Bronchial epithelial cell (primary cell): ENCODE results near the gene ZNF831. TPM values are rescaled to one million over a fixed set of nuclear protein-coding genes. Genes with fewer than 3 reads are reported as not detected.
A peak's percentile ranks its signal among the peaks of the same experiment; 100 is the strongest.

Experiments used
- DNase-seq: peaks from one replicate; pipeline ENCODE4 v3.0.0-alpha.2; 2010; ENCODE audit warnings: low read depth
- FAIRE-seq: peaks from 2 replicates; lab custom pipeline; 2011; peaks lifted over from hg19 to GRCh38; lab: Jason Lieb, UNC
- H3K27me3 ChIP-seq: 2 replicates; pipeline ENCODE4 v1.5.1; 2011; ENCODE audit warnings: low read length; ENCODE audit not compliant: control insufficient read depth, insufficient read depth
- H3K36me3 ChIP-seq: 2 replicates; pipeline ENCODE4 v1.5.1; 2011; ENCODE audit warnings: low read length; ENCODE audit not compliant: control insufficient read depth, insufficient read depth
- H3K4me3 ChIP-seq: 2 replicates; pipeline ENCODE4 v1.5.1; 2011; ENCODE audit warnings: mild to moderate bottlenecking, low read depth, low read length, control low read depth
- total RNA-seq: library from RNA; depleted of rRNA; stranded (reverse); fragments of >200 nt; gene quantifications from 2 replicates; pipeline ENCODE4 v1.2.1, GENCODE V29; 2014
- TF ChIP-seq, protein P1 (sequence below): IDR thresholded peaks from 2 replicates; pipeline ENCODE4 v1.5.1; 2011; ENCODE audit warnings: mild to moderate bottlenecking, moderate library complexity, low read length, control low read depth, inconsistent platforms; ENCODE audit not compliant: insufficient read depth, severe bottlenecking

ZNF831 gene
- total RNA-seq, 1 donor from 2014 or later, result not detected

DNA sequence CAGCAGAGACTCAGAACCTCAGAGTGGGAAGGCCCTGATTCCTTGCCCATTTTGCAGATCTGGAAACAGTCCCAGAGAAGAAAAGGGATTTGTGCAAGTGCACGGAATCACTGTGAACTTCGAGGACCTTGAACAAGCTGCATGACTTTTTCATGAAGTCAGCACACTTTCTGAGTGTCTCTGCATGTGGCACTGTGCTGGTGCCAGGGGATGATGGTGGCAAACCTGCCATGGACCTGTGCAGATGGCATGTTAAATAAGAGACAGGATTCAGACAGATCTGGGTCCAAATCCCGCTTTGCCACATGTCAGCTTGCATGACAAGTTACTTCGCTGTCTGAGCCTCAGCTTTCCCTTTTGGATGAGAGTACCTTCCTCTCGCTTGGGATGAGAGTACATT lies 26.8 kb downstream of the ZNF831 start:
- DNase-seq (no peak), FAIRE-seq (peak; percentile 18)
- Histone ChIP-seq H3K4me3 (no peak overlapping the region), H3K36me3 (no peaks in the 10 kb centered on the region), H3K27me3 (no peaks in the 10 kb centered on the region)
- TF ChIP-seq, protein P1, sequence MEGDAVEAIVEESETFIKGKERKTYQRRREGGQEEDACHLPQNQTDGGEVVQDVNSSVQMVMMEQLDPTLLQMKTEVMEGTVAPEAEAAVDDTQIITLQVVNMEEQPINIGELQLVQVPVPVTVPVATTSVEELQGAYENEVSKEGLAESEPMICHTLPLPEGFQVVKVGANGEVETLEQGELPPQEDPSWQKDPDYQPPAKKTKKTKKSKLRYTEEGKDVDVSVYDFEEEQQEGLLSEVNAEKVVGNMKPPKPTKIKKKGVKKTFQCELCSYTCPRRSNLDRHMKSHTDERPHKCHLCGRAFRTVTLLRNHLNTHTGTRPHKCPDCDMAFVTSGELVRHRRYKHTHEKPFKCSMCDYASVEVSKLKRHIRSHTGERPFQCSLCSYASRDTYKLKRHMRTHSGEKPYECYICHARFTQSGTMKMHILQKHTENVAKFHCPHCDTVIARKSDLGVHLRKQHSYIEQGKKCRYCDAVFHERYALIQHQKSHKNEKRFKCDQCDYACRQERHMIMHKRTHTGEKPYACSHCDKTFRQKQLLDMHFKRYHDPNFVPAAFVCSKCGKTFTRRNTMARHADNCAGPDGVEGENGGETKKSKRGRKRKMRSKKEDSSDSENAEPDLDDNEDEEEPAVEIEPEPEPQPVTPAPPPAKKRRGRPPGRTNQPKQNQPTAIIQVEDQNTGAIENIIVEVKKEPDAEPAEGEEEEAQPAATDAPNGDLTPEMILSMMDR, result no peak

DNA sequence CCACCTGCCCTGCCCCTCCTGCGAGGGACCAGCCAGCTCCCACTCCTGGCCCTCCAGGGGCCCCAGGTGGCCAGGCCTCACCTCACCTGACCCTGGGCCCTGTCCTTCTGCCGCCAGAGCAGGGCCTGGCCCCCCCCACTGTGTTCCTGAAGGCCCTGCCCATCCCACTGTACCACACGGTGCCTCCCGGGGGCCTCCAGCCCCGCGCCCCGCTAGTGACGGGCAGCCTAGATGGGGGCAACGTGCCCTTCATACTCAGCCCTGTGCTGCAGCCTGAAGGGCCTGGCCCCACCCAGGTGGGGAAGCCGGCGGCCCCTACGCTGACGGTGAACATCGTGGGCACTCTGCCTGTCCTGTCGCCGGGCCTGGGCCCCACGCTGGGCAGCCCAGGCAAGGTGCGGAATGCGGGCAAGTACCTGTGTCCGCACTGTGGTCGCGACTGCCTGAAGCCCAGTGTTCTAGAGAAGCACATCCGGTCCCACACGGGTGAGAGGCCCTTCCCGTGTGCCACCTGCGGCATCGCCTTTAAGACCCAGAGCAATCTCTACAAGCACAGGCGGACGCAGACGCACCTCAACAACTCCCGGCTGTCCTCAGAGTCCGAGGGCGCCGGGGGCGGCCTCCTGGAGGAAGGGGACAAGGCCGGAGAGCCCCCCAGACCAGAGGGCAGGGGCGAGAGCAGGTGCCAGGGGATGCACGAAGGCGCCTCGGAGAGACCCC lies 27.6 kb downstream of the ZNF831 start:
- Histone ChIP-seq H3K27me3 (no peaks in the 10 kb centered on the region), H3K4me3 (no peak overlapping the region), H3K36me3 (no peaks in the 10 kb centered on the region)
- TF ChIP-seq, protein P1, result no peak
- FAIRE-seq (no peak), DNase-seq (no peak)

DNA sequence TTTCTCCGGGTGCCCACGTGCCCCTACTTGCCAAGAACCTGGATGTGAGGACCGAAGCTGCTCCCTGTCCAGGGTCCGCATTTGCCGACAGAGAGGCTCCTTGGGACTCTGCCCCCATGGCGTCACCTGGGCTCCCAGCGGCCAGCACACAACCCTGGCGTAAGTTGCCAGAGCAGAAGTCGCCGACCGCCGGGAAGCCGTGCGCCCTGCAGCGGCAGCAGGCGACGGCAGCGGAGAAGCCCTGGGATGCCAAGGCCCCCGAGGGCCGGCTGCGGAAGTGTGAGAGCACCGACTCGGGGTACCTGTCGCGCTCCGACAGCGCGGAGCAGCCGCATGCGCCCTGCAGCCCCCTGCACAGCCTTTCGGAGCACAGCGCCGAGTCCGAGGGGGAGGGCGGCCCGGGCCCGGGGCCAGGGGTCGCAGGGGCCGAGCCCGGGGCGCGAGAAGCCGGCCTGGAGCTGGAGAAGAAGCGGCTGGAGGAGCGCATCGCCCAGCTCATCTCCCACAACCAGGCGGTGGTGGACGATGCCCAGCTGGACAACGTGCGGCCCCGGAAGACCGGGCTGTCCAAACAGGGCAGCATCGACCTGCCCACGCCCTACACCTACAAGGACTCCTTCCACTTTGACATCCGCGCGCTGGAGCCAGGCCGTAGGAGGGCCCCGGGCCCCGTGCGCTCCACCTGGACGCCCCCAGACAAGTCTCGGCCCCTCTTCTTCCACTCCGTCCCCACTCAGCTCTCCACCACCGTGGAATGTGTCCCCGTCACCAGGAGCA lies 28.3 kb downstream of the ZNF831 start:
- DNase-seq (no peak), FAIRE-seq (no peak)
- TF ChIP-seq, protein P1, result no peak
- Histone ChIP-seq H3K27me3 (no peaks in the 10 kb centered on the region), H3K36me3 (no peaks in the 10 kb centered on the region), H3K4me3 (no peak overlapping the region)

DNA sequence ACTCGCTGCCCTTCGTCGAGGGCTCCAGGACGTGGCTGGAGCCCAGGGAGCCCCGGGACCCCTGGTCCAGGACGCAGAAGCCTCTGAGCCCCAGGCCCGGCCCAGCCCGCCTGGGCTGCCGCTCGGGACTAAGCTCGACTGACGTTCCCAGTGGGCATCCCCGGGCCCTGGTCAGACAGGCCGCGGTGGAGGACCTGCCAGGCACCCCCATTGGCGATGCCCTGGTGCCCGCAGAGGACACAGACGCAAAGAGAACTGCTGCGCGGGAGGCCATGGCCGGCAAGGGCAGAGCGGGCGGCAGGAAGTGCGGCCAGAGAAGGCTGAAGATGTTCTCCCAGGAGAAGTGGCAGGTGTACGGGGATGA lies 28.9 kb downstream of the ZNF831 start:
- H3K27me3 ChIP-seq, result no peaks in the 10 kb centered on the region
- H3K4me3 ChIP-seq, result no peak overlapping the region
- FAIRE-seq, result no peak
- H3K36me3 ChIP-seq, result no peaks in the 10 kb centered on the region
- TF ChIP-seq, protein P1, result no peak
- no peak for DNase-seq

DNA sequence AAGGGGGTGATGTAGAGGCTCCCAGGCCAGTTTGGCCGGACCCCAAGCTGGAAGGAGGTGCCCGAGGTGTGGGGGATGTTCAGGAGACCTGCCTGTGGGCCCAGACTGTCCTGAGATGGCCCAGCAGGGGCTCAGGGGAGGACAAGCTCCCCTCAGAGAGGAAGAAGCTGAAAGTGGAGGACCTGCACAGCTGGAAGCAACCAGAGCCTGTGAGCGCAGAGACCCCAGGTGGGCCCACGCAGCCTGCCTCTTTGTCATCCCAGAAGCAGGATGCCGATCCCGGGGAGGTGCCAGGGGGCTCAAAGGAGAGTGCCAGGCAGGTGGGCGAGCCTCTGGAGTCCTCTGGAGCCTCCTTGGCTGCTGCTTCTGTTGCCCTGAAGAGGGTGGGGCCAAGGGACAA lies 29.7 kb downstream of the ZNF831 start:
- no peak for FAIRE-seq
- Histone ChIP-seq H3K36me3 (no peaks in the 10 kb centered on the region), H3K27me3 (no peaks in the 10 kb centered on the region), H3K4me3 (no peak overlapping the region)
- DNase-seq, result no peak
- TF ChIP-seq, protein P1, result no peak
